ENCODE data around the gene AK9.

- TF ChIP-seq CTCF (IDR thresholded peaks at IDR 0.05) (no peak), POLR2A (IDR thresholded peaks at IDR 0.05; ENCODE audit: low read depth) (no peak)
Measured at GRCh38 chr6:109672175-109672574, 18.8 kb downstream of the AK9 start.
